C4-2B (cell line): ENCODE data around the gene LTBP1.

Experiments used
- H3K27ac ChIP-seq: fragments of 450-650 bp; 2 replicates; pipeline ENCODE4 v1.5.1; 2017
- ZFX ChIP-seq: fragments of 450-650 bp; IDR thresholded peaks from 2 replicates; pipeline ENCODE4 v1.6.1; 2017
- TF ChIP-seq, protein P1 (sequence below): fragments of 450-650 bp; conservative IDR thresholded peaks from 2 replicates; pipeline ENCODE4 v1.5.1; 2017; ENCODE audit warnings: mild to moderate bottlenecking

Gene LTBP1

DNA sequence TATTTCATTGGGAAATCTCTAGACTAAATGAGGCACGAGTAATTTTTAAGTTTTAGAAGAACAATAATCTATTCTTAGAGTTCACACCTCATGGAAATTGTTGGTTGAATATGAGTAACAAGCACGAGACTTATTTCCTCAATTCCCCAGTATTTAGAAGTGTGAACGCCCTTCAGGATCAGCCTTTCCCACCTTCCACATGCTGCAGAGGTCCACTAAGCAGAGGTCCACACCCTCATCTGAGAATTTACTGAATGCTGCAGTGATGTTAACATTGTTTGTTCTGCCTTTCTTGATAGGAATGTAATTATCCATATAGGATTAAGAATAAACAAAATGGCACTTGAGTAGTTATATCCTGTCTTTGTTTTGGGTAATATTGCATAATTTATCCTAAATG, 41.8 kb downstream of the LTBP1 start:
- TF ChIP-seq, protein P1, sequence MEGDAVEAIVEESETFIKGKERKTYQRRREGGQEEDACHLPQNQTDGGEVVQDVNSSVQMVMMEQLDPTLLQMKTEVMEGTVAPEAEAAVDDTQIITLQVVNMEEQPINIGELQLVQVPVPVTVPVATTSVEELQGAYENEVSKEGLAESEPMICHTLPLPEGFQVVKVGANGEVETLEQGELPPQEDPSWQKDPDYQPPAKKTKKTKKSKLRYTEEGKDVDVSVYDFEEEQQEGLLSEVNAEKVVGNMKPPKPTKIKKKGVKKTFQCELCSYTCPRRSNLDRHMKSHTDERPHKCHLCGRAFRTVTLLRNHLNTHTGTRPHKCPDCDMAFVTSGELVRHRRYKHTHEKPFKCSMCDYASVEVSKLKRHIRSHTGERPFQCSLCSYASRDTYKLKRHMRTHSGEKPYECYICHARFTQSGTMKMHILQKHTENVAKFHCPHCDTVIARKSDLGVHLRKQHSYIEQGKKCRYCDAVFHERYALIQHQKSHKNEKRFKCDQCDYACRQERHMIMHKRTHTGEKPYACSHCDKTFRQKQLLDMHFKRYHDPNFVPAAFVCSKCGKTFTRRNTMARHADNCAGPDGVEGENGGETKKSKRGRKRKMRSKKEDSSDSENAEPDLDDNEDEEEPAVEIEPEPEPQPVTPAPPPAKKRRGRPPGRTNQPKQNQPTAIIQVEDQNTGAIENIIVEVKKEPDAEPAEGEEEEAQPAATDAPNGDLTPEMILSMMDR, result no peak
- TF ChIP-seq ZFX, result no peak
- H3K27ac ChIP-seq, result no peak overlapping the region

DNA sequence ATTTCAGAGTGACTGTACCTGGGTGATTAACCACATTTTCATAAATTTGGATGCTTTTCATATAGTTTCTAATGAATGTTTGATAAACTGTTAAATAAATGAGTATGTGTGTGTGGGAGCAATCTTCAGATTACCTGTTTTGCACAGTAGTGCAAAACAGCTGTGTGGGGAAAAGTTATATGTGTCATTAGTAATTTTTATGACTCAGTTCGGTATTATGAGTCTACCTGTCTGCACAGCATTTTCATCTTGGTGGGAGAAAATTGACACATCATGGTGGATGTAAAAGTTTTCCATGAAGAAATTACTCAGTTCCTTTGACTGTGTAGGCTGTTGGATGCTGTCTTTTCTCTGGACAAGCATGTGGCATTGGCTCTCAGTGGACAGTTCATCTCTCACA, 43.8 kb downstream of the LTBP1 start:
- TF ChIP-seq, protein P1, result no peak
- TF ChIP-seq ZFX, result no peak
- H3K27ac ChIP-seq, result no peak overlapping the region

DNA sequence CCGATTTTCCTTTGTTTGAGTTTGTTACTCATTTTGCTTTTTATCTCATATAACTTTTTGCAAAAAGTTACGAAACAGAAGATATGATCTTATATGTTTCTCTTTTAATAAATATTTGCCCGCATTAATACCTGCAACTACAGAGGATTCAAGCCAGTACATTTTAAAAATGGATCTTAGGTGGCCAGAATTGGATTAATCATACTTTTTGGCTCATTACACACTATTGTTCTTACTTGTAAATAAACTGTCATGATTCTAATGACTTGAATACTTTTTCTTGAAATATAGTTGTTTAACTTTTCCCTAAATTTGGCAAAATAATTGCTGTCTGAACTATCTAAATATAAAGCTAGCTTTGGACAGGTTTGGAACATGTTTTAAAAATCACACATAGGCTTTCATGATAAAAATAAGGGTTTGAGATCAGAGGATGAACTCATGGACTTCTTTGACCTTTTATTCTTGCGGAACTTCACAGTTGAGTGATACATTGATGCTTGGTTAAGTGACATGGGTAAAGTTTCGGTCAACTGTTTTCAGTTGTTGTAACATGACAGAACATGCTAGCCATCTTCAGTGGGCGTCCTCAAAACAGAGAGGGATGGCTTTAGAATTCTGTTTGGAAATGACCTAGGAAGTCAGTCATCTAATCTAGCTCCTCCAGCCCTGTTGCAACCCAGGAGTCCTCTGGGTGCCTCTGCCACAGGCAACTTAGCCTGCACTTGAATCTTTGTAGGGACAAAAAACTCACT, 44.5 kb downstream of the LTBP1 start:
- H3K27ac ChIP-seq, result no peak overlapping the region

DNA sequence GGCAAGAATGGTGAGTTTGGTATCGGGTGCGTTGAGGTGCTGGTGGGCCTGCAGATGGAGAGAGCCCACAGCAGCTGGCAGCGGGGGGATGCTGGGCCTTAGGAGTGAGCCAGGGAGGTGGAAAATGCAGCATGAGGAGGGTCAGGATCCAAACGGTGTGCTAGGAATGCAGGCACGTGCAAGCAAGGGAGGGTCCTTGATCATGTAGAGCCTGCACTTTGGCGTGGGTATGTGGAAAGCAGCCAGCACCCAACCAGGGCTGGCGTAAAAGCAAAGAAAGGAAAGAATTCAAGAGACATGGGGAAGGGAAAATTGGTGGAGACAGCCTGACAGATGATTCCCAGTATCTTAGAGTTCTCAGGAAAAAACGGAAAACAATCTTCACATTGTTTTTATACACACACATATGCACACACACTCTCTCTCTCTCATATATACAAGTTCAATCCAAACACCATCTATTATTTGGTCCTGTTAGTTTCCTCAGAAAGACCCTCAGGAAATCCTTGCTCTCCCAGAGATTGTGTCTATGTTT, 46.3 kb downstream of the LTBP1 start:
- H3K27ac ChIP-seq, result no peak overlapping the region
- TF ChIP-seq, protein P1, result no peak
- TF ChIP-seq ZFX, result no peak

More for the DNA sequence above, 44.5 kb downstream of the LTBP1 start:
- TF ChIP-seq ZFX, result no peak
- TF ChIP-seq, protein P1, result no peak

DNA sequence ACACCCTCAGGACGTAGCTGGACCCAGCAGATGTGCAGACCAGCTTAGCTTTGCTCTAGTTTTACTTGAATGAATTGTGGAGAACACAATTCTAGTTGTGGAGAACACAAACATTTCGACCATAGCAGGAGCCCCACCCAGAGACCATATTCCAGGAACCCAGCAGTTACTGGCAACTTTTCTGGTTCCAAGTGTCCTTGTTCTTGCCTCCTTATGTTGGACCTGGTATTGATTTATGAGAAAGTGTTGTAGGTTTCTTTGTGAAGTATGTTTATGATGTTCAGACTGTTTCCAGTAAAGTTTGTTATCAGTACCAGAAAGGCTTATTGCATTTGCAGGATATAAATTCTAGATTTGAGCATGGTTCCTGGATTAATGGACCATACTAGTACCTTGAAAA, 51.0 kb downstream of the LTBP1 start:
- TF ChIP-seq, protein P1, result no peak
- TF ChIP-seq ZFX, result no peak
- no peak overlapping the region for H3K27ac ChIP-seq

DNA sequence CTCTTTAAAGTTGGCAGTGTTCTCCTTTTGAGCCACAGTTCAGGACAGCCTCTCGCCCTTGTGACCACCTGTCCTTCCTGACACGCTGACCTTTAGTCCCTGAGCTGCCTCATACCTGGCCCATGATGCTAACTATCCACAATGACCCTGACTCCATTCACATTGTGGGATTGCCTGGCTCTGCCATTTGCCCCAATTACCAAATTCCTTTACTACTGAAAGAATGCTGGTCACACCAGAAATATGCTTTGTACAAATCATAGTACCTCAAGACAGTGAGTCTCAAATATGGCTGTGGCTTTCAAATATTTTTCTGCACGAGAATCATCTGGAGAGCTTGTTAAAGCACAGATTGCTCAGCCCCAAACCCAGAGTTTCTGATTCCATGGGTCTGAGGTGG, 54.2 kb downstream of the LTBP1 start:
- no peak overlapping the region for H3K27ac ChIP-seq
- TF ChIP-seq, protein P1, result no peak

DNA sequence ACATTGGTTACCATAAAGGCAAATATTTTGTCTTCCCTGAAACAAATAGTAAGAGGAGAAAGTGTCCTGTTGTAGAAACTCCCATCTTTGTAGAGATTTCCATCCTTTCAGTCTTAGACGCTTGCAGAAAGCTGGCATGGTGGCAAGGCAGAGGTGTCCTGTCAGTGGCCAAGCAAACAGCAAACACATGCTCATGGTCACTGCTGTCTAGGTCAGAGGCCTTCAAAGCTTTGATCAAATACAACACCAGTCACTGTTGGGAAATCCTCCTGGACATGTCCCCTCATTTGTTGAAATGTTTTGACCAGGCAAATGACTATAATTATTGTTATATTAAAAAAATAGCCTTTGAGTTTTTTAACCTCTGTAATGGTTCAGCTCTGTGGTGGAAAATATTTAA, 55.1 kb downstream of the LTBP1 start:
- TF ChIP-seq, protein P1, result no peak
- TF ChIP-seq ZFX, result no peak
- no peak overlapping the region for H3K27ac ChIP-seq
